ENCODE results near the gene FKBP1A.

The FKBP1A gene

DNA sequence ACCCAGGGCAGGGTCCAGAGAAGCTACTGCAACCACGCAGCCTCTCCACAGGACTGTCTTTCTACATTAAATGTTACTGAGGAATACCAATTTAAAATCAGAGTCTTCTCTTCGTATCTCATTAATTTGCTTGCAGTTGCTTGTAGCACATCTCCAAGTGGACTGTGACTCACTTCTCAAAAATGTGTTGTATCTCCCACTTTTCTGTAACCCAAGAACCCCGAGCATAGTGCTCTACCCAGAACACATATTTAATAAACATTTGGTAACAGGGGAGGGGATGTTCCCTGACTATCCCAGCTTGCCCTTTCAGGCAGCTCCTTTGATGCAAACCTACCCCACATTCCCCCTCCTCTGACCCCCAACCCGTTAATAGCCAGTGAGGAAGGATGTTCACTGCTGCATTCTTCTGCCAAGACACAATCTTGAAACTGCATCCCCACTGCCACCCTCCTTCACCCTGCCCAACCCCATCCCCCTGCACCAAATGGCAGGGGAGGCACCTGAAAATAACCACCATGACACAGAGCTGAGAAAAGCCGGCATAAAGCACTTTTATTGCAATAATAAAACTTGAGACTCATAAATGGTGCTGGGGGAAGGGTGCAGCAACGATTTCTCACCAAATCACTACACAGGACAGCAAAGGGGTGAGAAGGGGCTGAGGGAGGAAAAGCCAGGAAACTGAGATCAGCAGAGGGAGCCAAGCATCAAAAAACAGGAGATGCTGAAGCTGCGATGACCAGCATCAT lies 24.2 kb downstream of the FKBP1A start:
- Histone ChIP-seq H3K4me3 (replicated peaks; ENCODE audit: insufficient read depth, low read length) (no peak overlapping the region), H3K27ac (replicated peaks) (no peak overlapping the region), H3K27me3 (ENCODE audit: insufficient read depth, poor library complexity, severe bottlenecking) (no peaks in the 10 kb centered on the region)
- TF ChIP-seq GABPA (IDR thresholded peaks at IDR 0.05; ENCODE audit: low read depth), result no peak
- no peak for TF ChIP-seq POLR2AphosphoS5 (IDR thresholded peaks at IDR 0.05; ENCODE audit: low read depth)
- no peak for DNase-seq (ENCODE audit: low read depth in 1 of 2, low spot score in 1 of 2)

DNA sequence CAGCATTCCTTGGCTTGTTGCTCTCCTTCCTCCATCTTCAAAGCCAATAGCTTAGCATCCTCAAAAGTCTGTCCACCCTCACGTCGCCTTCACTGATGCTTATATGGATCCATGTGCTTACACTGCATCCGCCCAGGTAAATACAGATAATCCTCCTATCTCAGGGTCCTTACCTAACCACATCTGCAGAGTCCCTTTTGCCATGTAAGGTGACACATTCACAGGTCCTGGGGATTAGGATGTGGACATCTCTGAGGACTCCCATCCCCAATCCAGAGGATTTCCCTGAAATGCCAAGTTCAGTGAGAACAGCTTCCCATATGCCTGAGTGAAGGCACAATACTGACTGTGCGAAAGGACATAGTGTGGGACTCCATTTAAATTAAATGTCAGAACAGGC lies 25.4 kb downstream of the FKBP1A start:
- Histone ChIP-seq H3K27me3 (ENCODE audit: insufficient read depth, poor library complexity, severe bottlenecking) (no peaks in the 10 kb centered on the region), H3K4me3 (replicated peaks; ENCODE audit: insufficient read depth, low read length) (no peak overlapping the region), H3K27ac (replicated peaks) (no peak overlapping the region)
- no peak for DNase-seq (ENCODE audit: low read depth in 1 of 2, low spot score in 1 of 2)
- TF ChIP-seq, protein P1, sequence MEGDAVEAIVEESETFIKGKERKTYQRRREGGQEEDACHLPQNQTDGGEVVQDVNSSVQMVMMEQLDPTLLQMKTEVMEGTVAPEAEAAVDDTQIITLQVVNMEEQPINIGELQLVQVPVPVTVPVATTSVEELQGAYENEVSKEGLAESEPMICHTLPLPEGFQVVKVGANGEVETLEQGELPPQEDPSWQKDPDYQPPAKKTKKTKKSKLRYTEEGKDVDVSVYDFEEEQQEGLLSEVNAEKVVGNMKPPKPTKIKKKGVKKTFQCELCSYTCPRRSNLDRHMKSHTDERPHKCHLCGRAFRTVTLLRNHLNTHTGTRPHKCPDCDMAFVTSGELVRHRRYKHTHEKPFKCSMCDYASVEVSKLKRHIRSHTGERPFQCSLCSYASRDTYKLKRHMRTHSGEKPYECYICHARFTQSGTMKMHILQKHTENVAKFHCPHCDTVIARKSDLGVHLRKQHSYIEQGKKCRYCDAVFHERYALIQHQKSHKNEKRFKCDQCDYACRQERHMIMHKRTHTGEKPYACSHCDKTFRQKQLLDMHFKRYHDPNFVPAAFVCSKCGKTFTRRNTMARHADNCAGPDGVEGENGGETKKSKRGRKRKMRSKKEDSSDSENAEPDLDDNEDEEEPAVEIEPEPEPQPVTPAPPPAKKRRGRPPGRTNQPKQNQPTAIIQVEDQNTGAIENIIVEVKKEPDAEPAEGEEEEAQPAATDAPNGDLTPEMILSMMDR (IDR thresholded peaks at IDR 0.05; ENCODE audit: insufficient read depth, low read length), result no peak
- peak; percentile 38; the same call in 1 of the 2 replicates for TF ChIP-seq POLR2AphosphoS5 (IDR thresholded peaks at IDR 0.05; ENCODE audit: low read depth)

DNA sequence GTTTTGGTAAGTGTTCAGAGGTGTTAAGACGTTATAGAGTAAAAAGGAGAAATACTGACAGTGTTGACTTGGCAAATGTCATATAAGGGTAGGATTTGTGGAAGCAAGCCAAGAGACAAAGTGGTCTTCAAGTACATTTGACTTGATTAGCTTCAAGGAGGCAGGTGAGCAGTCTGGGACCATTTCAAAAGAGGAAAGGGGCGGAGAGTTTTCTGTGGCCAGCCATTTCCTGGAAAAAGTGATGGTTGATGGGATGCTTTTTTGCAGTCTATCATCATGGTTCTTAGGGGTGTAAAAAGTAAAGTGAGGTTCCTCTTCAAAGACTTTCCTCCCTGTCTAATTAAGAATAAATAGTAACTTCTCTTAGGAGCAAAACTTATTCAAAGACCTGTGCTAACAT lies 28.7 kb downstream of the FKBP1A start:
- DNase-seq (ENCODE audit: low read depth in 1 of 2, low spot score in 1 of 2), result no peak
- TF ChIP-seq, protein P2, sequence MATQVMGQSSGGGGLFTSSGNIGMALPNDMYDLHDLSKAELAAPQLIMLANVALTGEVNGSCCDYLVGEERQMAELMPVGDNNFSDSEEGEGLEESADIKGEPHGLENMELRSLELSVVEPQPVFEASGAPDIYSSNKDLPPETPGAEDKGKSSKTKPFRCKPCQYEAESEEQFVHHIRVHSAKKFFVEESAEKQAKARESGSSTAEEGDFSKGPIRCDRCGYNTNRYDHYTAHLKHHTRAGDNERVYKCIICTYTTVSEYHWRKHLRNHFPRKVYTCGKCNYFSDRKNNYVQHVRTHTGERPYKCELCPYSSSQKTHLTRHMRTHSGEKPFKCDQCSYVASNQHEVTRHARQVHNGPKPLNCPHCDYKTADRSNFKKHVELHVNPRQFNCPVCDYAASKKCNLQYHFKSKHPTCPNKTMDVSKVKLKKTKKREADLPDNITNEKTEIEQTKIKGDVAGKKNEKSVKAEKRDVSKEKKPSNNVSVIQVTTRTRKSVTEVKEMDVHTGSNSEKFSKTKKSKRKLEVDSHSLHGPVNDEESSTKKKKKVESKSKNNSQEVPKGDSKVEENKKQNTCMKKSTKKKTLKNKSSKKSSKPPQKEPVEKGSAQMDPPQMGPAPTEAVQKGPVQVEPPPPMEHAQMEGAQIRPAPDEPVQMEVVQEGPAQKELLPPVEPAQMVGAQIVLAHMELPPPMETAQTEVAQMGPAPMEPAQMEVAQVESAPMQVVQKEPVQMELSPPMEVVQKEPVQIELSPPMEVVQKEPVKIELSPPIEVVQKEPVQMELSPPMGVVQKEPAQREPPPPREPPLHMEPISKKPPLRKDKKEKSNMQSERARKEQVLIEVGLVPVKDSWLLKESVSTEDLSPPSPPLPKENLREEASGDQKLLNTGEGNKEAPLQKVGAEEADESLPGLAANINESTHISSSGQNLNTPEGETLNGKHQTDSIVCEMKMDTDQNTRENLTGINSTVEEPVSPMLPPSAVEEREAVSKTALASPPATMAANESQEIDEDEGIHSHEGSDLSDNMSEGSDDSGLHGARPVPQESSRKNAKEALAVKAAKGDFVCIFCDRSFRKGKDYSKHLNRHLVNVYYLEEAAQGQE (IDR thresholded peaks at IDR 0.05; ENCODE audit: insufficient replicate concordance, low read depth), result no peak
- TF ChIP-seq POLR2AphosphoS5 (IDR thresholded peaks at IDR 0.05; ENCODE audit: low read depth), result no peak
- no peak for TF ChIP-seq SPI1 (IDR thresholded peaks at IDR 0.05; ENCODE audit: borderline replicate concordance, low read depth)
- TF ChIP-seq, protein P1 (IDR thresholded peaks at IDR 0.05; ENCODE audit: insufficient read depth, low read length), result no peak
- TF ChIP-seq GABPA (IDR thresholded peaks at IDR 0.05; ENCODE audit: low read depth), result no peak
- H3K27ac ChIP-seq (replicated peaks), result no peak overlapping the region
- no peaks in the 10 kb centered on the region for H3K27me3 ChIP-seq (ENCODE audit: insufficient read depth, poor library complexity, severe bottlenecking)
- no peak overlapping the region for H3K4me3 ChIP-seq (replicated peaks; ENCODE audit: insufficient read depth, low read length)

DNA sequence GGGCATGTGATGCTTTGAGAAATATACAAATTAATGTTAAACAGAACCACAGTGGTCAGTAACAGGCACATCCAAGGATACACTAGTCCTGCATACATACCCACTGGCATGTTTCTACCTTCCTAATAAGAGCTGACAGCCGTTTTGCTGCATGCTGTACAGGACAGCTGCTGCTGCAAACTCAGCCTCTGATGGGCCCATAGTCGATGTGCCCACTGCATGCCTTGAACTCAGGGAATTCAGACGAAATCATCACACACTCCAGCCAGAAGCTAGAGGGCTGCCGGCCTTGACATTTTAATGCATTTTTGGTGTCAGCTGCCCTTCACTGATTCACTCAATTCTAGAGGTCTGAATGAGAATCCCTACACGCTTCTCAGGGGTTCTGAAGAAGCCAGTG lies 29.3 kb downstream of the FKBP1A start:
- Histone ChIP-seq H3K27ac (replicated peaks) (no peak overlapping the region), H3K4me3 (replicated peaks; ENCODE audit: insufficient read depth, low read length) (no peak overlapping the region), H3K27me3 (ENCODE audit: insufficient read depth, poor library complexity, severe bottlenecking) (no peaks in the 10 kb centered on the region)
- no peak for TF ChIP-seq POLR2AphosphoS5 (IDR thresholded peaks at IDR 0.05; ENCODE audit: low read depth)
- TF ChIP-seq, protein P1 (IDR thresholded peaks at IDR 0.05; ENCODE audit: insufficient read depth, low read length), result no peak
- no peak for DNase-seq (ENCODE audit: low read depth in 1 of 2, low spot score in 1 of 2)

DNA sequence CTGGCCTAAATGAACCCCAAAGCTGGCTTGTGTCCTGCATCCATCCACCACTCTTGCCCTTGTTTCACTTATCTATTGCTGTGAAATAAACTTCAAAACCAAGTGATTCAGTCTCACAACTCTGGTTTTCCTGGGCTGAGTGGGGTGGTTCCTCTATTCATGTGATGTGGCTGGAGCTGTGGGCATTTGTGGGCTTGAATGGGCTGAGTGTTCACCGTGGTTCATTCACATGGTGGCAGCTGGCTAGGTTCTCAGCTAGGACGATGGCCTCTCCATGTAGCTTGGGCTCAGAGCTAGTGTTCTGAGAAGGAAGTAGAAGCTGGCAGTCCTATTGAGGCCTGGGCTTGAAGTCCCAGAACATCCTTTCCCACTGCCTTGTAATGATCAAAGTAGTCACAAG lies 30.4 kb downstream of the FKBP1A start:
- Histone ChIP-seq H3K27me3 (ENCODE audit: insufficient read depth, poor library complexity, severe bottlenecking) (no peaks in the 10 kb centered on the region), H3K4me3 (replicated peaks; ENCODE audit: insufficient read depth, low read length) (no peak overlapping the region), H3K27ac (replicated peaks) (no peak overlapping the region)
- TF ChIP-seq, protein P1 (IDR thresholded peaks at IDR 0.05; ENCODE audit: insufficient read depth, low read length), result no peak
- no peak for TF ChIP-seq SPI1 (IDR thresholded peaks at IDR 0.05; ENCODE audit: borderline replicate concordance, low read depth)
- no peak for DNase-seq (ENCODE audit: low read depth in 1 of 2, low spot score in 1 of 2)
